NOMO-1 (cell line): ENCODE data around the gene UBN1.

Source experiments
- DNase-seq, 2 experiments: peaks; one replicate each; lab custom pipeline; 2025; ENCODE audit not compliant: unreplicated experiment in 2 of 2; lab: John Stamatoyannopoulos, UW

Gene UBN1

GRCh38 chr16:4904108-4904941 lies 57.0 kb downstream of the UBN1 start:
- no peak for DNase-seq

DNA sequence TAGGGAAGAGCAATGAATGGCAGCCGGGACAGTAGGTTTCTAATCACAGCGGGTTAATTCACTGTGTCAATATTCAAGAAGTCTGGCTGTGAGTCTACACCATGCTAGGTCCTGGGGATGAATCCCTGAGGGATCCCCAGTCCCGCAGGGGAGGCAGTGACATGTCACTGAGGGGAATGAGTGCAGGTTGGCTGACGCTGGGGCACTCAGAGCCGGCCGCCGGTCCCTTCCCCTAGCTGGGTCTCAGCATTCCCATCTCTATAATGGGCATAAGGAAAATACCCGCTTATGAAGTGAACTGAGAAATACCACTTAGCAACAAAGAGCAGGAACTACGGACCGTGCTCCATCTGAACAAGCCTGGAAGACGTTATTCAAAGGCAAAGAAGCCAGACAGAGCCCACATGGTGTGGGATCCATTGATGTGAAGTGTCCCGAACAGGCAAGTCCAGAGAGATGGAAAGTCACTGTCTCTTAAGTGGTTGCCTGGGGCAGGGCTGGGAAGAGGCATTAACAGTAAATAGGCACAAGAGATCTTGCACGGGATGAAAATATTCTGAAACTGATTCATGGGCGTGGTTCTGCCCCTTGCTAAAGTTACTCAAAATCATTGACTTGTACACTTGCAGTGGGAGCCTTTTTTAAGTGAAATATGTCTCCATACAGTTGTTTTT lies 57.8 kb downstream of the UBN1 start:
- no peak for DNase-seq

GRCh38 chr16:4908854-4909401 lies 61.6 kb downstream of the UBN1 start:
- no peak for DNase-seq

DNA sequence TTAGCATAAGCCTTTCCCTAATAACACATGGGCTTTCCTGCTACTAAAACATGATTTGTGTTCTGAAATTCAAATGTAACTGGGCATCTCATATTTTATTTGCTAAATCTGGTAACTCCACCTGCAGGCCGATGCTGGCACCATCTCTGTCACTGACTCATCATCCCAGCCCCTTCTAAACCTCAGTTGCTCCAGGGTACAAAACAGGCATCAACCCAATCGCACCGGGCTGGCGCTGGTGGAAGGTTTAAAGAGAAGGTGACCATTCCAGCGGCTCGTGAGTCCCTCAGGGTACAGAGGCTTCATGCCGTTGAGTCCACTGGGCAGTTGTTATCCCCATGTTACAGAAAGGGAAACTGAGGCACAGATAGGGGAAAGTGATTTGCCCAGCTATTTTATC lies 62.5 kb downstream of the UBN1 start:
- DNase-seq, result no peak

- DNase-seq, result no peak
These were observed 63.5 kb downstream of the UBN1 start for GRCh38 chr16:4910828-4911227.

DNA sequence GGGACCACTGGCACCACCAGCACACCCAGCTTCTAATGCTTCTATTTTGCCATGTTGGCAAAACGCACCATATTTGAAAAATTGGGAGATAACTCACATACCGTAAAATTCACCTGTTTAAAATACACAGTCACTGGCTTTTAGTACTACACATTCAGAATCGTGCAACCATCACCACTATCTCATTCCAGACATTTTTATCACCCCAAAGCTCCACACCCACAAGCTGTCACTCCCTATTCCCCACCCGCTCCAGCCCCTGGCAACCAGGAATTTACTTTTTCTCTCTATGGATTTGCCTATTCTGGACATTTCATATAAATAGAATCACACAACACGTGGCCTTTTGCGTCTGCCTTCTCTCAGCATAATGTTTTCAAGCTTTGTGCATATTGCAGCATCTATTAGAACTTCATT lies 64.7 kb downstream of the UBN1 start:
- DNase-seq, result no peak

DNA sequence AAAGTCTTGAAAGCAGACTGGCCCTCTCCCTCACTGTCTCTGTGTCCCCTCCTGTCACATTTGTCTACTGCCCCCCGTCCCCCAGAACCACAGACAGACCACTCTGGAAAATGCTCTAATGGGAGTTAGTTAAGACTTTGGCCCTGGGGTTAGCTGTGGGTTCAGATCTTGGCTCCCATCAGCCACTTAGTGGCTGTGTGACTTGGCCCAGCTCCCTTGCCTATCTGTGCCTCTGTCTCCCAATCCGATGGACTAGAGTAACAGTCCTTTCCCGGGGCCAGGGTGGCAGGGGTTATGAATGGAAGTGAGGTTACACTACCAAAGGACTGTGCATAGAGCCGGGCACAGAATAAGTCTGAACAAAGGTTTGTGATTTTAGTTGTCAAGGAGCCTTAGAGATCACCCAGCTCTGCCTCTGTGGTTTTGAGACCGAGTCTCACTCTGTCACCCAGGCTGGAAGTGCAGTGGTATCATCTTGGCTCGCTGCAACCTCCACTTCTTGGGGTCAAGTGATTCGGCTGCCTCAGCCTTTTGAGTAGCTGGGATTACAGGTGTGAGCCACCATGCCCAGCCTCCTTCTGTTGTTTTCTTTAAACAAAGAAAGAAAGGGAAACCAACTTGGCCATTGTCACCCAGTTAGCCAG lies 66.0 kb downstream of the UBN1 start:
- DNase-seq, result no peak

DNA sequence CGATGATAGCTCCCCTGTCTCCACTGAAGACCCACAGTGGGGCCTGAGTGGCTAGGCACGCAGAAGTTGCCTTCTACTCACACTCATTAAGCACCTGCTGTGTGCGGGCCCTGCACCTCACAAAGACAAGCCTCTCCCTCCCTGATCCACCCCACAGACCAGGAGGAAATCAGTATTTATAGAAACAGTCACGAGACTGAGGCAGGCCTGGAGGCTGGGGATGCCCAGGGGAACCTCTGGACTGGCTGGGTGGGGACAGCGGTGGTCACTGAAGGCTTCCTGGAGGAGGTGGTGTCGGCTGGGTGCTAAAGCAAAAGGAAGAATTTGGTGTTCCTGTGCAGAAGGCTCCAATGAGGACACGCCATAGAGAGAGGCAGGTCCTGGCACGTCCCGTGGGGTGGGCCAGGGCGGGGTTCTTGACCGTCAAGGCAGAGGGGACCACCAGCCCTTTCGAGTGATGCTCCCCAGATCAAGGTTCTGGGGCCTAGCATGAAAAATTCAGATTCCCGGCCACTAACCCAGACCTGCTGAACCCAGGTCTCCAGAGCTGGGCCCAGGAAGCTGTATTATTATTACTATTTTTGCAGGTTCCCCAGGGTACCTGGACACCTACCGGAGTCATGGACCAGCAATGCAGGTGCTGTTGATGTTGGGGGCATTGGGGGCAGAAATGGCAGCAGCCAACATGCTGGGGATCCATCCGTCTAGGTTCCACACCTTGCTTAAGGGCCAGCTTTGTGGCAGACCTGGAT lies 66.7 kb downstream of the UBN1 start:
- DNase-seq, result no peak

DNA sequence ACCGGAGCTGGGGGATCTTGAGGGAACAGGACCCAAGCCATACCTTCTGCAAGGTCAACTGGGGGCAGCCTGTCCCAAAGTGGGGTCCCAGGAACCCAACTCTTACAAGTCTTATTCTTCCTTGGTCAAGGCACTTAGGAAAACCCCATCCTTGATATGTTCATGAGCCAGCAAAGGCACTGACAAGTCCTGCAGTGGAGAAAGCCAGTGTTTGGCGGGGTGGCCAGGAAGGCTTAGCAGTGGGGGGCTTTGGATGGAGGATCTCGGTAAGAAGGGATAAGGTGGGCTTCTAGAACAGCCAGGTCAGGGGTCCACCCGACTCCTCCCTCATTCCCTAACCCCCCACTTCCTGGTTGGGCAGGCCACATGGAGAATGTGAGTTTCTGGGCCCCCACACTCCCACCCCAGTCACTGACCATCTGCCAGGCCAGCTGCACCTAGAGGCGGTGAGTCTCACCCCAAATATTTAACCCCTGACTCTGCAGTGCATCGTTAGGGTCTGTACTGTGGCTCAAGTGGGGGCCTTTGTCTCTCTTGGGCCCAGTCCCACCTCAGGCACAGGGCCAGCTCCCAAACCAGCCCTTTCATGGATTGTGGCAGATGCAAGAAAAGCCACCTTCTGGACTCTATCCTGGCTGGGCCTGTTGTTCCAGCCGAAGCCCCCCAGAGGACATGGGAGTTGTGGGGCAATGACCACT lies 67.4 kb downstream of the UBN1 start:
- no peak for DNase-seq

DNA sequence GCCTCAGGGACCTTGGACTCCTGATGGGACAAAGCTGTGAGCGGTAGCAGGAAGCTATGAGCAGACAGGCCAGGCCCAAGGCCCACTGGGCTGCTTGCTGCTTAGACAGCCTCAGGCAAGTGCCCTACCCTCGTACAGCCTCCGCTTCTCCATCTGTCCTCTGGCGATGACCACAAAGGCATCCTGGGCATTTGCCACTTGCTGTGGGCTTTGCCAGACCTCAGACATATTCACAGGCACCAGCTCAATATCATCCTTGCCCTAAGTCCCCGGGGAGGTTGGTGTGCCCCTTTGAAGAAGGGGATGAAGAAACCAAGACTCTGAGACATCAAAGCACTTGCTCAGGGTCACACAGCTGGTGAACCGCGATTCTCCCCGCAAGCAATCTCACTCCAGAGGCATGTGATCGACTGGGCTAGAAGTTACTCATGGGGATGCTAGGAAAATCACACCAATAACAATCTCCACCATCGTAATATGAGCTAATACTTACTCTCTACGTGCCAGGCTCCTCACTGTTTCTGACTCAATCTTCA lies 68.0 kb downstream of the UBN1 start:
- no peak for DNase-seq

DNA sequence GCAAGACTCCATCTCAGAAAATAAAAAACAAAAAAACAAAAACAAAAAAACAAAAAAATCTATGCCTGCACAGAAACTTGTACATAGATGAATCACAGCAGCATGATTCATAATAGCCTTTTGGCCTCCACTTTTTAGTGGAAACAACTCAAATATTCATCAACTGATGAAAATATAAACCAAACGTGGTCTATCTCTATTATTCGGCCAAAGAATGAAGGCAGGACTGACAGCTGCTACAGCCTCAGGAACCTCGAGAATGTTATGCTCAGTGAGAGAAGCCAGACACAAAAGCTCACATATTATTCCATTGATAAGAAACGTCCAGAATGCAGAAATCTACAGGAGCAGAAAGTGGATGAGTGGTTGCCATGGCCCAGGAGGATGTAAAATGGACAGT lies 69.8 kb downstream of the UBN1 start:
- DNase-seq, result no peak

GRCh38 chr16:4918781-4919251 lies 71.5 kb downstream of the UBN1 start:
- DNase-seq, result no peak

DNA sequence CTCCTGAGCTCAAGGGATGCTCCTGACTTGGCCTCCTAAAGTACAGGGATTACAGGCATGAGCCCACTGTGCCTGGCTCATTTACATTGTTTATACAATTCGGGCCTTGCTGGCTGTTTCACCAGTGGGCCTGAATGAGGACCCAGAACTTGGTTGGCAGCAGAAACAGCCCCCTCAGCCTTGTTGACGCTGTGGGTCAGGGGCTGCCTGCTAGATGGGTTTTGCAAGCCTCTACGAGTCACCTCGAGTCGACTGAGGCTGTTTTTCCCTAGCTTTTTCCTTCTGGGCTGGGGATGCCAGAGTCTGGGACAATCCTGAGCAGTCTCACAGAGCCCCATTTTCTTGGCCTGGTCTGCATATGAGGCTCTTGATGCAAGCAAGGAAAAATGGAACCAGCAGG lies 73.5 kb downstream of the UBN1 start:
- no peak for DNase-seq

- DNase-seq, result no peak
These were observed 75.6 kb downstream of the UBN1 start for GRCh38 chr16:4922721-4923342.

- DNase-seq, result no peak
These were observed 76.6 kb downstream of the UBN1 start for GRCh38 chr16:4923853-4924252.

DNA sequence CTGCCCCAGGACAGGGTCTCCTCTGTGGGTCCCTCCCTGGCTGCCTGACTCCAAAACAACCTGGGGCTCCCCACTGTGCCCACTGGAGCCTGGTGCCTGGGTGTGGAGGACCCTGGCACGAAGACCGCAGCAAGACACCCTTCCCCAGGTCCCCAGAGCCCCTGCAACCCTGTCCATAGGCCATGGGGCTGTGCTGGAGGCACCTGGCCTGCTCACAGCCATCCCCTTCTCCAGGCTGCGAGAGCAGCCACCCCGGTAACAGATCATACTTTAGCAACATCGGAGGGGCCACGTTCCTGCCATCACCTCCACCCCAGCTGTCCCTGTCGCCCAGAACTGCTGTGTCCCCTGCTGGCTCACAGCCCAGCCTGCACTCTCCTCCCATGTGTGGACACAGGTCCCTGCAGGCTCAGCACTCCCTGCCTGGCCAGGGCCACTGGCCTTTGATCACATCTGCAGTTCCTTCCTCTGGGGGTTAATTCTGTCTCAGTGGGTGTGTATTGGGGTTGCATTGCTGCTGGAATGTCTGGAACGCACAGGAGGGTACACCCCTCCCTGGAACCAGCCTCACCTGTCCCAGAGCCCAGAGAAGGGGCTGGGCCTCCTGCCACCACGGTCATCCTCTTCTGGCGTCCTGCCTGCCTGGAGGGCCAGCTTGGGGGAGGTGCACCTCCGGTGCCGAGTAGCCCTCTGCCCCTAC lies 77.5 kb downstream of the UBN1 start:
- no peak for DNase-seq

GRCh38 chr16:4925293-4925607 lies 78.0 kb downstream of the UBN1 start:
- DNase-seq, result no peak

DNA sequence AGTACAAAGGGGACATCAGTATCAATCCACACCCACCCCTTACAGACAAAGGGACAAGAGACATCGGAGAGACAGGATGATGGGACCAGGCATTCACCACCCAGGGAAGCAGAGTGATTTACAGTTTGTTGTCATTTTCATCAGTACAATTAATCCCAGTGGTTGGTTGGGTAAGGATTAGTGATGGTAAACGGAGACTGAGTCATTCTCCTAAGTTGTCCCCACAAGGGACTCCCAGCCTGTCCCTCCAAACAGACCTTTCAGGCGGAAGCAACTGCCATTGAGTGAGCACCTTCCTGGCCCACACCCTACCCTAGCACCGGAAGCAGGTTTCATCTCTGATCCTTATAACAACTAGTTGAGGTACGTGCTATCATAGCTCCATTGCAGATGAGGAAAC lies 78.5 kb downstream of the UBN1 start:
- no peak for DNase-seq

DNA sequence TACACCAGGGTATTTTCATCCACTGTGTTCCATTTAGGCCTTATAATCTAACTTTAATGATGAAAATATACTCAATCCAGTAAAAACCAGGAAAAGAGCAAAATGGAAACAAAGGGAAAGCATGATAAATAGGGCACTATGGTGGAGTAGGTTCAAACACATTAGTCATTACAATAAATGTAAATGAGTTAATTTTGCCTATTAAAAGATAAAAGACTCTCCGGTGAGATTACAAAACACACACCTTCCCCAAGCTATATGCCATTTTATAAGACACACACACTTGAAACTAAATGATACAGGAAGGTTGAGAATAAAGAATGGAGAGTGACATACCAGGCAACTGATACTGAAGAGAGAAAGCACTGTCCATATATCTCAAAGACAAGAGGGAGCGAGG lies 79.6 kb downstream of the UBN1 start:
- DNase-seq, result no peak
